Superior temporal gyrus (tissue), 1 donor: Measurements from ENCODE around the gene MYO15A.

Experiments used
- DNase-seq: peaks from one replicate; pipeline ENCODE4 v3.0.0-alpha.2; 2016; ENCODE audit errors: extremely low spot score

The MYO15A gene

DNA sequence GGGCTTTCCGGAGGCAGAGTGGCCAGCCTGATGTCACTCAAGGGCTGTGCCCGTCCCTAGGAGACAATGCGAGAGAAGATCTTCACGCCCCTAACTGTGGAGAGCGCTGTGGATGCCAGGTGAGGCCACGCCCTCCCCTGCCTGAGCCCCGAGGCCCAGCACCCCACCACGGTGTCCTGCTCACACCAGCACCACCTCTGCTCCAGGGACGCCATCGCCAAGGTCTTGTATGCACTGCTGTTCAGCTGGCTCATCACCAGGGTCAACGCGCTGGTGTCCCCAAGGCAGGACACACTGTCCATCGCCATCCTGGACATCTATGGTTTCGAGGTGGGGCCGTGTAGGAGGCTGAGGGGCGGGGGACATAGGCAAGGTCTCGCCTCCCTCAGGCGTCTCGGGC is 27.8 kb downstream of the MYO15A start:
- DNase-seq, result no peak

DNA sequence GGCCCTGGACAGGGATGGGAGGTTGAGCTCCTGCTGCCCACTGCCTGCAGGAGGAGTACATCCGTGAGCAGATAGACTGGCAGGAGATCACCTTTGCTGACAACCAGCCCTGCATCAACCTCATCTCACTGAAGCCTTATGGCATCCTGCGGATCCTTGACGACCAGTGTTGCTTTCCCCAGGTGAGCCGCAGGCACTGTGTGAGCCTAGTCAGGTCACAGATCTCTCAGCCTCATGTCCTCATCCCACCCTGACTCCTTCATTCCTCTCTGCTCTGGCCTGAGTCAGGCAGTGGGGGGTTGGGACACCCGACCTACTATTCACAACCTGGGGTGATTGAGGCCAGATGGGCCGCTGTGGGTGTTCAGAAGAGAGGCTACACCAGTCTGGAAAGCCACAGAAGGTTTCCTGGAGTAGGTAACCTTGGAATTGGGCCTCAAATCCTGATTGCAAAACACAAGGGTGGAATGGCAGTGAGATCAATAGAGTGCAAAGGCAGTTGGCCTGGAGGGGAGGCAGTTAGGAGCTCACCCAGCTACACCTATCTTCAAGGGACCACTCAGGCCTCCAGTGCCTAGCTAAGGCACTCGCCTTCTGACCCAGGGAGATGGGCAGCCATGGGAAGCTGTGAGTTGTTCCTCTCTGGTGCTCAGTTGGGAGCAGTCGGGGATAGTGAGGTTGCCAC is 29.7 kb downstream of the MYO15A start:
- DNase-seq, result no peak

DNA sequence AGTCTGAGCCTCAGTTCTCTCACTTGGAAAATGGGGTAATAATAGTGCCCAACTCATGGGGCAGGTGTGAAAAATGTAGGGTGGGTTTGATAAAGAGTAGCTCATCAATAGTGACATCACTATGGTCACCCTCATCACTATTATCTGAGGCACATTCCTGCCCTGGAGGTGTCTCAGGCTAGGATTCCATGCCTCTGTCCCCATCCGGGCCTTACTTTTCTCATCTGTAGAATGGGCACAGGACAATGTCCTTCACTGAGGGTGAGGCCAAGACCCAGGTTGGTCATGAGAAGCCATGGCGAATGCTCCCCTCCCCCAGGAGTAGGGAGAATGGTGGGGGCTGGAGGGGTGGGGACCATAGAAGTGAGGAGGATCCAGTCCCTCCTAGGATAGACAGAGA is 30.5 kb downstream of the MYO15A start:
- DNase-seq, result no peak

DNA sequence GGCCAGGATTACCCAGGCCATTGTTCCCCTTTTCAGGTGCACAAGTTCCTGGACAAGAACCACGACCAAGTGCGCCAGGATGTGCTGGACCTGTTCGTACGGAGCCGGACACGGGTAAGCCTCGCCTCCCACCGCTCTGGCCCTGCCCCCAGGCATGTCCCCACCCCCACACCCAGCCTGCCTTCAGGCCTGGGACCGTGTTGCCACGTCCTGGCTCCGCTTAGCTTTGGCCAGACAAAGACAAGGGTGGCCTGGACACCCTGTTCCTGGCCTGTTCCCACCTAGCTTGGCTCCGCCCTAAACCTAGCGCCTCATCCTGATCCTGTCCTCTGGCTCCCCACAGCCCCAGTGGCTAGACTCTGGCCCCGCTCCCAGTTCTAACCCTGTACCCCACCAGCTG is 30.9 kb downstream of the MYO15A start:
- DNase-seq, result no peak

DNA sequence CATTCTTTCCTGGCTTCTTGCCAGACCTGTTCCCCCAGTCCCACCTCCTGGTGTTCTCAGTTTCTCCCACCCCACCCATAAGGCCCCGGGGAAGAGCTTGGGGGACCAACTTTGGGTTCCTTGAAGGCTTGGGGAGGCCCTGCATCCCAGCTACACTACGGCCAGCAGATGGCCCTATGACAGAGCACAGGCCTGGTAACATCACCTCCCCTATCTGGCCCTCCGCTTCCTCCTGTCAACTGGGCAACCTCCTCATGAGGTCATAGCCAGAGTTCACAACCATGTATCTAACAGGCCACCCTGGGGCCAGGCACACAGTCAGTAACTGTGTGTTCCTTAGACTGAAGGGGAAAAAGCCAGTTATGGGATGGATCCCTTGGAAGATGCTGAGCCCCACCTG is 31.4 kb downstream of the MYO15A start:
- no peak for DNase-seq

DNA sequence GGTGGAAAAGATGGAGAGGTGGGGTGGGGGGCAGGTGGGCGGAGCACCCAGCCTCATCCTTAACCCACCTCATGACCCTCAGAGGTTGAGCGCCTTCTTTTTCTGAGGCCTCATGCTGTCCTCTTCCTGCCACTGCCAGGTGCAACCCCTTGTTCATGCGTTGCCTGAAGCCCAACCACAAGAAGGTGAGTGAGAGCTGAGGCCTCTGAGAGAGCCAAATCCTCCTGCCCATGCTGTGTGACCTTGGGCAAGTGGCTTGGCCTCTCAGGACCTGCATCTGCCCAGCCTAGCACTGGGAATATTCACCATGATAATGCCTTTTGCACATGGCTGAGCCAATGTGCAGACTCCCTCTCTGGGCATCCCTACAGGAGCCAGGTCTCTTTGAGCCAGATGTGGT is 32.1 kb downstream of the MYO15A start:
- DNase-seq, result no peak

DNA sequence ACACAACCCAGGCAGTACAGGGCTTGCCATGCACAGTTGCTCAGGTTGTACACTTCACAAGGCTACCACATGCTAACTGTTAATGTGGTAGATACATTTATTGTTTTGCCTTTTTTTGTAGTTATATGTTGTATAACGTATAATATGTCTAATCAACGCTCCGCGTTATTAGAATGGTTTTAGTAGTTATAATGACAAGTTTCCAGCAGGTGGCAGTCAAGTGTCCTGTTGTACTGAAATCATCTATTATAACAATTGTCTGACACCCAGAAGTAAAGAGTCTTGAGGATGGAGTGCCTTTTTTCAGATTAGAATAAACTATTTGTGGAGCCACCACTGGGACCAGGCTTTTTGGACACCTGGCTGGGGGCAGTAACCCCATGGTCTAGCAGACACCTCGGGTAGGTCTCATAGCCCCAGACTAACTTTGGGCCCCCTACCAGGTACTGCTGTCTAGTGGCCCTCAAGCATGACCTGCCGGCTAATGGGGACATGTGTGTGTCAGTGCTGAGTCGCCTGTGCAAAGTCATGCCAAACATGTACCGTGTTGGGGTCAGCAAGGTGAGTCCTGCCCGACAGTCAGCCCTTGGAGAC is 32.8 kb downstream of the MYO15A start:
- DNase-seq, result peak; percentile 89

DNA sequence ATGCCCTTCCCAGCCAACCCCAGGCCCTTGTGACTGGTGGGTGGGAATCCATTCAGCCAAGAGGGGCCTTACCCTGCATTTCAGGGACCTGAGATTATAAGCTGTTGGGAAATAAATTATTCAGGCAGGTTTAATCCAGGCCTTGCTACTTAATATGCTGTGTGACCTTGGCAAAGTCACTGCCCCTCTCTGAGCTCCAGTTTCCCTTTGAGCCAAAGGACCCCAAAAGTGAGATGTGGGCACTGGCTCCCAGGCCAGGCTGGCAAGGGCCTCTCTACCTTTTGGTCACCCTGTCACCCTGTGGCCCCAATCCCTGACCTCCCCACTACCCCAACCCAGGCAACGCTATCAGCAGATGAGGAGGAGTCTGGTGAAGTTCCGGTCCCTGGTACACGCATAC is 33.9 kb downstream of the MYO15A start:
- DNase-seq, result no peak

DNA sequence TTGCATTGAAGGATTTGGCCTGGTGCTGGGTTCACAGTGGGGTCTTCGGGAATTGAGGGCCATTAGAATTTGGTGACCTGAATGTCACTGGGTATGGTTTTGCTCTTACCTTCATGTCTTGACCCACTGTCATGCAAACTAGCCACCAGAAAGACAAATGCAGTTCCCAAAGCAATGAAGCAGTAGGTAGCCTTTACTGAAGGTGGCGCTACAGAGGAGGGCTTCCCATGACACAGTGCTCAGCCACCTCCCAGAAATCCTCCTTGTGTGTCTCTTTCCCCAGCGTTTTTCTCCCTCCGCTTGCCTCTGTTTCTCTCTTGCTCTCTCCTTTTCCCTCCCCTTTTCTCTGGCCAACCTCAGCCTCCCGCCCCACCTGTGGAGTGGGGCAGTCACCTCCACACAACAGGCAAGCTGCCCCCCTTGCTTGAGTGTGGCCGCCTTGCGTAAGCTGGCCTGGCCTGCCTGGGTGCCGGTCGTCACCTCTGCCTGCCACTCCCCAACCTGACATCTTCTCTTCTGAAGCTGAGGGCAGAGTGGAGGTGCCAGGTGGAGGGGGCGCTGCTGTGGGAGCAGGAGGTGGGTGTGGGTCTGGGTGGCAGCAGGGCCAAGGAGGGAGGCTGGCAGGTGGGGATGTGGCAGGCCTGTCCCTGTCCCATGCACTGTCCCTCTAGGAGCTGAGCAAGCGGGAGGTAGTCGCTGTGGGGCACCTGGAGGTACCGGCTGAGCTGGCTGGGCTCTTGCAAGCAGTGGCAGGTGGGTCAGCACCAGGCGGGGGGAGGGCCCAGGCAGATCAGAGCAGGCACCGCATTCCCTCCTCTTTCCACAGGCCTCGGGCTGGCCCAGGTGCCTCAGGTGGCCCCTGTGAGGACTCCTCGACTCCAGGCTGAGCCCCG is 34.7 kb downstream of the MYO15A start:
- DNase-seq, result no peak

DNA sequence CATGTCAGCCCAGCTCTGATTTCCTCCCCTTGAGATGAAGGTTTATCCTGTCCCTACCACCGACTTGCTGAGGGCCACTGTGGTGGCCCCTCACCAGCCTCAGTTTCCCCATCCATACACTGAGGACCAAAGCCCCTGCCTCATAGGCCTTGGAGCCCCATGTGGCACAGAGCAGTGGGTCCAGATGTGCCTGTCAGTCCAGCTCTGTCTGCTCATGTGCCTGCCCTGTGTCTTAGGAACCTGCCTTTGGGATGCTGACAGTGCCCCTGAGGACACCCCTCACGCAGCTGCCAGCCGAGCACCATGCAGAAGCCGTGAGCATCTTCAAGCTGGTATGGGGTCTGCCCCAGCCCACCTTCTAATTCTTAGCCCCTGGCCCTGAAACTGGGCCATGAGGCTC is 35.7 kb downstream of the MYO15A start:
- no peak for DNase-seq

DNA sequence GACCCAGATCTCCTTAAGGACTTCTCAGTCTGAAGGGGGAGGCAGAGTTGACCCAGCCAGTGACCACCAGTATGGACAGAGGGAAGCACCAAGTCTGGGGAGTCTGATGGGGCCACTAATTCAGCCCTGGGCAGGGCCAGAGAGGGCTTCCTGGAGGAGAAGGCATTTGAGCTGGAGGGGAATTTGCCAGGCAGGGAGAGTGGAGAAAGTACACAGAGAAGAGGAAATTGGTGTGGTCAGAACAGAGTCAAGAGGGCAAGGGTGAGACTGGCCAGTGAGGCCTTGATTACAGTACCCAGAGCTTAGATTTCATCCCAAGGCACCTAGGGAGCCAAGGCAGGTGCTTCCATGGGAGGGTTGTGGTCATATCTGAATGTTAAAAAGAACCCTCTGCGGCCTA is 36.3 kb downstream of the MYO15A start:
- no peak for DNase-seq

DNA sequence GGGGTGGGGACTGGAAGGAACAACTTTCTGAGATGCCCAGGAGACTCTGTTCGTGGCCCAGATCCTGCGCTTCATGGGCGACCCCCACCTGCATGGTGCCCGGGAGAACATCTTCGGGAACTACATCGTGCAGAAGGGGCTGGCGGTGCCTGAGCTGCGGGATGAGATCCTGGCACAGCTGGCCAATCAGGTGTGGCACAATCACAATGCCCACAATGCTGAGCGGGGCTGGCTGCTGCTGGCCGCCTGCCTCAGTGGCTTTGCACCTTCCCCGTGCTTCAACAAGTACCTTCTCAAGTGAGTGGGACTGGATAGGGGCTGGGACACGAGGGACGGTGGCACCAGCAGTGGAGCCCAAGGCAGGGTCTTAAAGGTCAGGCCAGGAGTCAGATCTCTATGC is 37.3 kb downstream of the MYO15A start:
- DNase-seq, result no peak

DNA sequence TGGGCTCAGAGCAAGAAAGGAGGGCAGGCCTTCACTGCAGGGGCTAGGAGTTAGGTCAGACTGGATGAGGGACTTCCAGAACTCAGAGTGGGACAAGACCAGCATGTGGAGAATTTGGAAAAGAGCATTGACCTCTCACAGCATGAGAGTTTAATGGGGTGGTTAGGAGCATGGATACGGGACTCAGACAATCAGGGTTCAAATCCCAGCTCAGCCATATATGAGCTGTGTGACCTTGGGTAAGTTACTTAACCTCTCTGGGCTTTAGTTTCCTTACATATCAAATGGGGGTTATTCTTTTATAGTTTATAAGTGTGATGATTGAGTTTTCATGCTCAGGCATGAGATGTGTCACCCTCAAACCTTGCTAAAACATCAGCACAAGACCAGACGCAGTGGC is 37.7 kb downstream of the MYO15A start:
- no peak for DNase-seq

DNA sequence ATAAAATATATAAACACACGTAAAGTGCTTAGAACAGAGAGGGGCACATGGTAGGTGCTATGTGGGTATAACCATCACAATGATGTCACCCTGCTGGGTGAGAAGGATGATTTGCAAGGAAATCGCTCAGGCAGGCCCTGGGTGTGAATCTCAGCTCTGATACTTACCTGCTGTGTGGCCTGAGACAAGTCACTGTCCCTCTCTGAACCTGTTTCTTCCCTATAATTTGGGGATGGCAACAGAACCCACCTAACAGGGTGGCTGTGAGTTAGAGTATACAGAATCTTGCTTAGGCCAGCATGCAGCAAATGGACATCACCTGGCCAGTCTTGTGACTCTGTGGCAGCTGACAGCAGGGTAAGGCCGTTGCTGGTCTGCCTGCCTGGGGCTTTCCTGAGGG is 38.4 kb downstream of the MYO15A start:
- DNase-seq, result no peak

DNA sequence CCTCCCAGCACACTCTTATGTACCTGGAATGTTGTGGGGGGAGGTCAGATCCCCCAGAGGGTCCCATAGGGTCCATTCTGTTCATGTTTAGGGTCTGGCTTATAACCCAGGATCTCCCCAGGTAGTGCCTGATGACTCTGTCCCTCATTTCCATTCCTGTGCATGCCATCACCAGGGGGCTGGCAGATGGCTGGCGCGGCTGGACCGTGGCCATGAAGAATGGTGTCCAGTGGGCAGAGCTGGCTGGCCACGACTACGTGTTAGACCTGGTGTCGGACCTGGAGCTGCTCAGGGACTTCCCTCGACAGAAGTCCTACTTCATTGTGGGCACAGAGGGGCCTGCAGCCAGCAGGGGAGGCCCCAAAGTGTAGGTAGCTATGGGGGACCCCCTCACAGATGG is 40.0 kb downstream of the MYO15A start:
- DNase-seq, result no peak

DNA sequence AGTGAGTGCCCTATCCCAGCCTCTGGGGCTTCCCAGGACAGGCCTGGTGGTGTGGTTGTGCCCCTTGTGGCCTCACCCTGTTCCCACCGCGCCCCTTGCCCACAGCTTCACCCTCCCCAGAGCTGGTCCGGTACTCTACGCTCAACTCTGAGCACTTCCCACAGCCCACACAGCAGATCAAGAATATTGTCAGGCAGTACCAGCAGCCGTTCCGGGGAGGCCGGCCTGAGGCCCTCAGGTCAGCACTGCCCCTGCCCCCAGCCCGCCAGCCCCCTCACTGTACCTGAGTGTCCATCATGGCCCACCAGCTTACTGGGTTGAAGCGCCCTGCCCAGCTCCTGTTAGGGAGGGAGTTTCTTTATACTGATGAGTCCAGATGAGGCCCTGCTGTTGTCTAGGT is 42.7 kb downstream of the MYO15A start:
- DNase-seq, result no peak

DNA sequence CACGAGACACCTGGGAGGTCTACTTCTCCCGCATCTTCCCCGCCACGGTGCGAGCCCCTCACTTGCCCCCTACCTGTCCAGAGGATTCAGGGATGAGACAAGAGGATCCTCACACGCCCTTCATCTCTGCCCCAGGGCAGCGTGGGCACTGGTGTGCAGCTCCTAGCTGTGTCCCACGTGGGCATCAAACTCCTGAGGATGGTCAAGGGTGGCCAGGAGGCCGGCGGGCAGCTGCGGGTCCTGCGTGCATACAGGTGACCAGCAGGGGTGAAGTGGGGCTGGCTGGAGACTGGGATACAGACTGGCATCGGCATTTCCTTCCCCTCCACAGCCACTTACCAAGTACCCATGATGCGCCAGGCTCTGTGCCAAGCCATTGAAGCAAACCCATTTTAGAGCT is 46.6 kb downstream of the MYO15A start:
- DNase-seq, result no peak

DNA sequence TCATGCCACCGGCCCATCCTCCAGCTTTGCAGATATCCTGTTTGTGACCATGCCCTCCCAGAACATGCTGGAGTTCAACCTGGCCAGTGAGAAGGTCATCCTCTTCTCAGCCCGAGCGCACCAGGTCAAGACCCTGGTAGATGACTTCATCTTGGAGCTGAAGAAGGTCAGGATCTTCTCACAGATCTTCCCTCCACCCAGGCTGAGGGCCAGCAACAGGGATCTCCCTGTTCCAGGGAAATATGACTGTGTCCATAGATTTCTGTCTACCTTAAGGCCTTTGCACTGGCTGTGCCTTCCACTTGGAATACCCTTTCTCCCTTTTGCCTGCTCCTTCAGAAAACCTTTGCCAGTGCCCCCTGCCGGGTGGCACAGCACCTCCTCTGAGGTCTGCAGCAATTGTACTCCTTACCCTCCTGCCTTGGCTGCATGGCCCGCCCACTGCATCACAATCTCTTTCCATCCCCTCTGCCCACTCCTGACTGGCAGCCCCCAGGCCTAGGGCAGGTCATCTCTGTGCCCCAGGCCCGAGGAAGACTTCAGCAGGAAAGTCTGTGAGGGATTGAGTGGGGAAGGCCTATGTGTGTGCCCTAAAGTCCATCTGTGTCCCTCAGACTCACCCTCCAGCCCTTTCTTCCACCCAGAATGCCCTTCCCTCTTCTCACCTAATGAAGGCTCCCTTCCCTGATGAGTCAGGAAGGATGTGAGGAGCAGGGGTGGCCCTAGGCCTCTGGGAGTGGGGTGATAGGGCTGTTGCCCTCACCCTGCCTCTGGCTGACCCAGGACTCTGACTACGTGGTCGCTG is 47.8 kb downstream of the MYO15A start:
- no peak for DNase-seq

DNA sequence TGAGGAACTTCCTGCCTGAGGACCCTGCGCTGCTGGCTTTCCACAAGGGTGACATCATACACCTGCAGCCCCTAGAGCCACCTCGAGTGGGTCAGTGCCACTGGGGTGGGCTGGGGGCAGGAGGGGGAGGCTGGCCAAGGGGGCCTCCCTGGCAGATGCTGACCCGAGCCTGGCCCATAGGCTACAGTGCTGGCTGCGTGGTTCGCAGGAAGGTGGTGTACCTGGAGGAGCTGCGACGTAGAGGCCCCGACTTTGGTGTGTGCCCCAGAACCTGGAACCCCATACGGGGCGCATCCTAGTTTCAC is 48.4 kb downstream of the MYO15A start:
- DNase-seq, result no peak

DNA sequence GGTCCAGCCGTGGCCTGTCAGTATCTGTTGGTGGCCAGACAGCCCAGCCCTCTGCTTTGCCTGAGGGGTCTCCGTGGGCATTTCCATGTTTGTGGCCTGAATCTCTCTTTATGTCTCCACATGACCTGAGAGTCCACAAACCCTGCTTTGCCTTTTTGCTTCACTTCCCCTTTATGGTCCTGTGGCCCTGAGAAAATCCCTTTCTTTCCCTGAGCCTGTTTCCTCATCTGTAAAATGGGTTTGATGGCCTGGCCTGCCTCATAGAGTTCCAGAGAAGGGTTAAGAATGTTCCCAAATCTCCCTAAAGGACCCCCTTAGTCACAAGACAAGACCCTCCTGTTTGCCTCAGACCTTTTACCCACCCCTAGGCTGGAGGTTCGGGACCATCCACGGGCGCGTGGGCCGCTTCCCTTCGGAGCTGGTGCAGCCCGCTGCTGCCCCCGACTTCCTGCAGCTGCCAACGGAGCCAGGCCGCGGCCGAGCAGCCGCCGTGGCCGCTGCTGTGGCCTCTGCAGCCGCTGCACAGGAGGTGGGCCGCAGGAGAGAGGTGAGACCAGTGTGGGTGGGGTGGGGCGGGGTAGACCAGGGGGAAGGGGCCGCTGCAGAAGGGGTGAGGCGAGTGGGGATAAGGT is 48.9 kb downstream of the MYO15A start:
- DNase-seq, result no peak

DNA sequence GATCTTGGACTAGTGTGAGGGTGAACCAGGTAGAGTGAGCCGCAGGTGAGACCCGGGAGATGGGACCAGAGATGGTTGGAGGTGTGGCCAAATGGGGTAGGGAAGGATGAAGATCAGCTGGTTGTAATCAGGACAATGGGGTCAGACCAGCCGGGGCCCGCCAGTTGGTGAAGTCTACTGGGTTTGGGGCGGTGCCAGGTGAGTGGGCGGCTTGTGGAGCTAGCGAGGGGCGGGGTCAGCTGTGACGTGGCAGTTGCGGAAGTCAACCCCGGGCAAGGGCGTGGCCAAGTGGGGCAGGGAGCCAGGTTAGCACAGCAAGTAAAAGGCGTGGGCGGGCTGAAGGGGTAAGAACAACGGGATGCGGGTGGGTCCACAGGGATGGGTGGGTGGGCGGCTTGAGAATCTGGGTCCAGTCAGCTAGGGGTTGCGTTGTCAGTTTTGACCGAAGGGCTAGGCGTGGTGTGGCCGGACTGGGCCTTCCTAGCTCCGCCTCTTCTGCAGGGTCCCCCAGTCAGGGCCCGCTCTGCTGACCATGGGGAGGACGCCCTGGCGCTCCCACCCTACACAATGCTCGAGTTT is 49.6 kb downstream of the MYO15A start:
- DNase-seq, result no peak
